Measurements from ENCODE around the gene HCN2. TPM values are rescaled to one million over a fixed set of nuclear protein-coding genes. Genes with fewer than 3 reads are reported as not detected.
A peak's percentile ranks its signal among the peaks of the same experiment; 100 is the strongest.

HCN2 gene
- total and polyA plus RNA-seq, 2 of the 13 experiments (the other 11 are each of a cell fraction or from before 2014, with no cell fraction given), result 0.01 TPM; not detected in 1

DNA sequence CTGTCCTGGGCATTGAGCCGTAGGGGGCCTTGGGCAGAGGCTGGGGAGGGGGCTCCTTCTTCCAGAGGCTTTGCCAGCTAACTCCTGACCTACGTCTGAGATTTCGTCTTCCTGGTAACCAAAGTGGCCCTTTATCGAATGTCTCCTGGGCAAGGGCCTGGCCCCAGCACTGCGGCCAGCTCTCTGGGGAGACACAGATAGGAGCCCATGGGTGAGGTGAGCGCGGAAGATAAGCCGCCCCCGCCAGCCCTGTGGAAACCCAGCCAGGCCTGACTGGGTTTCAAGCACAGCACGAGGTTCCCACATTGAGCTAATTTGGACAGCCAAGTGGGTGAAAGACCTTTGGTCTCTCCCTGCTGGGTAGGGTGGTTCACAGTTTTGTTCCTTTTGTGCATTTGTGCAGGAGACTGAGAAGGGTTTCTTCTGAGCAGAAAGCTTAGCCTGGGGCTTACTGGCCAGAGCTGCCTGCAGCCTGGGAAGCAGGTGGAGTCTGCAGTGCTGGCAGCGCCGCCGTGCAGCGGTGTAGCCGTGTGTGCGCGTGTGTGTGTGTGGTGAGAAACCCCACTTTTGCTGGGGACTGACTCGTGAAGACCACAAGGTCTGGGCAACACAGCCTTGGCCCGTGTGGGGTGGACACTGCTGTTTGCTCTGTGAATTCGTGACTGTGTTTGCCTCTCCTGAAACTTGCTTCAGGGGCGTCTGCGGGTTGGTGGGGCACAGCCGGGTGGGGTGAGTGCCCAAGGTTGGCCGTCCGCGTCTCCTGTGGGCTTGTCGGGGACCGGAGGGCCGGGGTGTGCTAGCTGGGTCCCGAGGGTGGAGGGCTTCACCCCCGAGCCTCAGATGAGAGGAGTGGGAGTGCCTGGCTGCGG lies 14.8 kb upstream of the HCN2 start (continued):
- no peak for TF ChIP-seq ATF7-NPFF (CRISPR knock-in tag; IDR thresholded peaks at IDR 0.05; ENCODE audit: low read depth)
- TF ChIP-seq ZNF878 (CRISPR knock-in tag; IDR thresholded peaks at IDR 0.05), result no peak
- TF ChIP-seq, protein P1, sequence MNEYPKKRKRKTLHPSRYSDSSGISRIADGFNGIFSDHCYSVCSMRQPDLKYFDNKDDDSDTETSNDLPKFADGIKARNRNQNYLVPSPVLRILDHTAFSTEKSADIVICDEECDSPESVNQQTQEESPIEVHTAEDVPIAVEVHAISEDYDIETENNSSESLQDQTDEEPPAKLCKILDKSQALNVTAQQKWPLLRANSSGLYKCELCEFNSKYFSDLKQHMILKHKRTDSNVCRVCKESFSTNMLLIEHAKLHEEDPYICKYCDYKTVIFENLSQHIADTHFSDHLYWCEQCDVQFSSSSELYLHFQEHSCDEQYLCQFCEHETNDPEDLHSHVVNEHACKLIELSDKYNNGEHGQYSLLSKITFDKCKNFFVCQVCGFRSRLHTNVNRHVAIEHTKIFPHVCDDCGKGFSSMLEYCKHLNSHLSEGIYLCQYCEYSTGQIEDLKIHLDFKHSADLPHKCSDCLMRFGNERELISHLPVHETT (CRISPR knock-in tag; conservative IDR thresholded peaks at IDR 0.05), result no peak
- TF ChIP-seq RXRB (CRISPR knock-in tag; IDR thresholded peaks at IDR 0.05; ENCODE audit: borderline replicate concordance), result no peak
- peak; percentile 61; the same call in 1 of the 2 replicates for TF ChIP-seq MYC (CRISPR knock-in tag; IDR thresholded peaks at IDR 0.05; ENCODE audit: borderline replicate concordance)
- no peak for TF ChIP-seq KMT2B (CRISPR knock-in tag; IDR thresholded peaks at IDR 0.05)
- TF ChIP-seq AKAP8 (CRISPR knock-in tag; IDR thresholded peaks at IDR 0.05), result no peak
- TF ChIP-seq, protein P2, sequence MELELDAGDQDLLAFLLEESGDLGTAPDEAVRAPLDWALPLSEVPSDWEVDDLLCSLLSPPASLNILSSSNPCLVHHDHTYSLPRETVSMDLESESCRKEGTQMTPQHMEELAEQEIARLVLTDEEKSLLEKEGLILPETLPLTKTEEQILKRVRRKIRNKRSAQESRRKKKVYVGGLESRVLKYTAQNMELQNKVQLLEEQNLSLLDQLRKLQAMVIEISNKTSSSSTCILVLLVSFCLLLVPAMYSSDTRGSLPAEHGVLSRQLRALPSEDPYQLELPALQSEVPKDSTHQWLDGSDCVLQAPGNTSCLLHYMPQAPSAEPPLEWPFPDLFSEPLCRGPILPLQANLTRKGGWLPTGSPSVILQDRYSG (CRISPR knock-in tag; IDR thresholded peaks at IDR 0.05), result no peak
- TF ChIP-seq TRIM24 (CRISPR knock-in tag; IDR thresholded peaks at IDR 0.05), result no peak
- 0 out of 2 replicates have a peak, but pooled peaks have one; percentile 30 for TF ChIP-seq MTA1 (CRISPR knock-in tag; IDR thresholded peaks at IDR 0.05; ENCODE audit: borderline replicate concordance)
- no peak for TF ChIP-seq ZNF549 (CRISPR knock-in tag; IDR thresholded peaks at IDR 0.05)
- TF ChIP-seq ZNF614 (CRISPR knock-in tag; IDR thresholded peaks at IDR 0.05; ENCODE audit: borderline replicate concordance), result no peak
- no peak for TF ChIP-seq ZMAT3 (CRISPR knock-in tag; conservative IDR thresholded peaks at IDR 0.05)
- TF ChIP-seq ZZZ3 (CRISPR knock-in tag; IDR thresholded peaks at IDR 0.05; ENCODE audit: borderline replicate concordance), result no peak
- peak; percentile 41; the same call in 1 of the 2 replicates for TF ChIP-seq ZNF768 (CRISPR knock-in tag; IDR thresholded peaks at IDR 0.05)
- TF ChIP-seq PHF21A (CRISPR knock-in tag; IDR thresholded peaks at IDR 0.05), result 0 out of 2 replicates have a peak, but pooled peaks have one; percentile 22
- TF ChIP-seq, protein P3, sequence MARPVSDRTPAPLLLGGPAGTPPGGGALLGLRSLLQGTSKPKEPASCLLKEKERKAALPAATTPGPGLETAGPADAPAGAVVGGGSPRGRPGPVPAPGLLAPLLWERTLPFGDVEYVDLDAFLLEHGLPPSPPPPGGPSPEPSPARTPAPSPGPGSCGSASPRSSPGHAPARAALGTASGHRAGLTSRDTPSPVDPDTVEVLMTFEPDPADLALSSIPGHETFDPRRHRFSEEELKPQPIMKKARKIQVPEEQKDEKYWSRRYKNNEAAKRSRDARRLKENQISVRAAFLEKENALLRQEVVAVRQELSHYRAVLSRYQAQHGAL (CRISPR knock-in tag; IDR thresholded peaks at IDR 0.05; ENCODE audit: not compliant biosample characterization), result no peak
- TF ChIP-seq ZSCAN9 (CRISPR knock-in tag; IDR thresholded peaks at IDR 0.05; ENCODE audit: borderline replicate concordance), result no peak
- peak; percentile 20 for TF ChIP-seq HNRNPLL (IDR thresholded peaks at IDR 0.05; ENCODE audit: low read depth, low read length, poor library complexity, severe bottlenecking)
- TF ChIP-seq ZNF546 (CRISPR knock-in tag; conservative IDR thresholded peaks at IDR 0.05), result no peak
- TF ChIP-seq, protein P4, sequence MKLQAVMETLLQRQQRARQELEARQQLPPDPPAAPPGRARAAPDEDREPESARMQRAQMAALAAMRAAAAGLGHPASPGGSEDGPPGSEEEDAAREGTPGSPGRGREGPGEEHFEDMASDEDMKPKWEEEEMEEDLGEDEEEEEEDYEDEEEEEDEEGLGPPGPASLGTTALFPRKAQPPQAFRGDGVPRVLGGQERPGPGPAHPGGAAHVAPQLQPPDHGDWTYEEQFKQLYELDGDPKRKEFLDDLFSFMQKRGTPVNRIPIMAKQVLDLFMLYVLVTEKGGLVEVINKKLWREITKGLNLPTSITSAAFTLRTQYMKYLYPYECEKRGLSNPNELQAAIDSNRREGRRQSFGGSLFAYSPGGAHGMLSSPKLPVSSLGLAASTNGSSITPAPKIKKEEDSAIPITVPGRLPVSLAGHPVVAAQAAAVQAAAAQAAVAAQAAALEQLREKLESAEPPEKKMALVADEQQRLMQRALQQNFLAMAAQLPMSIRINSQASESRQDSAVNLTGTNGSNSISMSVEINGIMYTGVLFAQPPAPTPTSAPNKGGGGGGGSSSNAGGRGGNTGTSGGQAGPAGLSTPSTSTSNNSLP (IDR thresholded peaks at IDR 0.05; ENCODE audit: low read depth, low read length), result no peak
- TF ChIP-seq ZNF83 (CRISPR knock-in tag; IDR thresholded peaks at IDR 0.05; ENCODE audit: borderline replicate concordance), result no peak
- TF ChIP-seq ZNF331 (CRISPR knock-in tag; IDR thresholded peaks at IDR 0.05), result peak; percentile 20; the same call in 1 of the 2 replicates
- 0 out of 4 replicates have a peak, but pooled peaks of 1 of the 2 experiments have one; percentile 25 for TF ChIP-seq POLR2A (IDR thresholded peaks at IDR 0.05; ENCODE audit: insufficient read depth in 1 of 2, low read depth in 2 of 2, low read length in 2 of 2)
- no peak for TF ChIP-seq ZNF703 (CRISPR knock-in tag; IDR thresholded peaks at IDR 0.05; ENCODE audit: borderline replicate concordance)
- TF ChIP-seq SP5 (CRISPR knock-in tag; IDR thresholded peaks at IDR 0.05; ENCODE audit: borderline replicate concordance, low read depth), result no peak

Measured in HepG2 (cell line).